Sigmoid colon (tissue), 7 donors: ENCODE results near the gene CNOT10. TPM values are rescaled to one million over a fixed set of nuclear protein-coding genes. Genes with fewer than 3 reads are reported as not detected.

Source experiments
- DNase-seq: peaks from one replicate; pipeline ENCODE4 v3.0.0-alpha.2; 2019
- H3K27ac ChIP-seq, 4 donors: fragments of 200-600 bp; sonication (generic); one replicate each; pipeline ENCODE4 v1.5.1; 2016 to 2019; ENCODE audit warnings: mild to moderate bottlenecking in 1 of 4
- H3K27me3 ChIP-seq, 3 donors: fragments of 200-600 bp; sonication (generic); one replicate each; pipeline ENCODE4 v1.5.1; 2019; ENCODE audit warnings: mild to moderate bottlenecking in 1 of 3
- H3K36me3 ChIP-seq, 4 donors: fragments of 200-600 bp; sonication (generic); one replicate each; pipeline ENCODE4 v1.5.1; 2016 to 2019
- H3K4me1 ChIP-seq, 4 donors: fragments of 200-600 bp; sonication (generic); one replicate each; pipeline ENCODE4 v1.5.1; 2017 to 2019
- H3K4me3 ChIP-seq, 4 donors: fragments of 200-600 bp; sonication (generic); one replicate each; pipeline ENCODE4 v1.5.1; 2017 to 2019; ENCODE audit warnings: mild to moderate bottlenecking in 2 of 4, moderate library complexity in 1 of 4
- H3K9me3 ChIP-seq, 4 donors: fragments of 200-600 bp in 3 of 4; sonication (generic) in 3 of 4; one replicate each; pipeline versions ENCODE4 v1.5.1 to v1.6.1; 2013 to 2019
- CTCF ChIP-seq, 4 experiments: fragments of 450-650 bp in 3 of 4; fragments of 200-600 bp in 1 of 4; IDR thresholded peaks; one replicate each; pipeline ENCODE4 v1.5.1; 2016 to 2019; ENCODE audit warnings: antibody characterized with exemption in 4 of 4, mild to moderate bottlenecking in 3 of 4, moderate library complexity in 2 of 4
- EP300 ChIP-seq, 4 donors: sonication (generic); formaldehyde crosslinking; IDR thresholded peaks; one replicate each; pipeline ENCODE4 v1.6.1; 2017; ENCODE audit warnings: antibody characterized with exemption in 4 of 4
- POLR2A ChIP-seq, 2 donors: fragments of 450-650 bp; IDR thresholded peaks; one replicate each; pipeline ENCODE4 v1.6.1; 2016; ENCODE audit warnings: antibody characterized with exemption in 2 of 2, mild to moderate bottlenecking in 2 of 2, moderate library complexity in 2 of 2
- POLR2AphosphoS5 ChIP-seq, 4 donors: sonication (generic); formaldehyde crosslinking; IDR thresholded peaks; one replicate each; pipeline ENCODE4 v1.6.1; 2017; ENCODE audit warnings: antibody characterized with exemption in 4 of 4
- WGBS, 2 donors: extraction: QIAGEN DNeasy Blood & Tissue Kit; methylation state at CpG; one replicate each; pipeline ENCODE4 v1.1.7; 2013; 5-methylcytosine and 5-hydroxymethylcytosine counted together
- intact Hi-C: fragments of 100-400 bp; cut with DNase I; formaldehyde crosslinking; loops from one replicate; pipeline ENCODE4 v1.15.1; 2023
- polyA plus RNA-seq, 3 donors: library from polyadenylated mRNA; stranded (reverse); fragments of 200-250 nt; gene quantifications; one replicate each; pipeline ENCODE4 v1.2.3, GENCODE V29; 2013
- total RNA-seq, 4 donors: library from RNA; depleted of rRNA; stranded (reverse); fragments of >200 nt; gene quantifications; one replicate each; pipeline ENCODE4 v1.1.0, GENCODE V29; 2016
- donor health status: healthy with polysubstance abuse.
- donor health status: Bipolar disorder and iron deficiency.
- donor health status: healthy.

The CNOT10 gene
- total RNA-seq, result 10 to 100 TPM; 13.0 to 33.5 (median 21.6) TPM
- 10 to 100 TPM in 2 of 3 donors, 1 to 10 TPM in 1; 7.2 to 18.6 (median 17.1) TPM for polyA plus RNA-seq

- Histone ChIP-seq H3K27ac (peak within 1 kb of the TSS; percentile 80 to 87 (median 85)), H3K9me3 (no peaks in the 10 kb centered on the region), H3K36me3 (no peaks in the 10 kb centered on the region), H3K27me3 (no peaks in the 10 kb centered on the region), H3K4me3 (peak within 1 kb of the TSS; percentile 66 to 97 (median 73)), H3K4me1 (peaks cover 0 to 19% (median 17%) of the 10 kb centered on the region in 4 donors)
- DNase-seq, result peak; percentile 96
- TF ChIP-seq POLR2AphosphoS5 (IDR thresholded peaks at IDR 0.05), result peak; percentile 22 to 83 (median 72)
- peak; percentile 9 to 27 for TF ChIP-seq POLR2A (IDR thresholded peaks at IDR 0.05)
- no peak for TF ChIP-seq EP300 (IDR thresholded peaks at IDR 0.05)
- peak in 2 of 4 experiments; percentile 15 to 16 for TF ChIP-seq CTCF (IDR thresholded peaks at IDR 0.05)
- intact Hi-C loops, result loop anchor here (2.0 to 5.0 kb wide), 2 partner anchors 114 to 183 kb away; partner anchors contain the start of genes CMTM6 and DYNC1LI1
- 0% methylated on average over 60 of the region's 60 CpGs for WGBS, 2 donors
These were observed at the start of gene CNOT10 for GRCh38 chr3:32684800-32685542. Gene CNOT10, plus strand, starts transcription at chr3:32685188. Its CDS starts 273 bp downstream, at chr3:32685461.

GRCh38 chr3:32640939-32641338, 44.0 kb upstream of the CNOT10 start:
- no peak for DNase-seq
- Histone ChIP-seq H3K27me3 (no peaks in the 10 kb centered on the region), H3K4me1 (no peaks in the 10 kb centered on the region), H3K9me3 (no peaks in the 10 kb centered on the region), H3K4me3 (no peak overlapping the region), H3K27ac (no peak overlapping the region), H3K36me3 (no peaks in the 10 kb centered on the region)
- TF ChIP-seq EP300 (IDR thresholded peaks at IDR 0.05), result no peak
- 67 to 83% methylated on average over 3 of the region's 3 CpGs for WGBS, 2 donors
- intact Hi-C loops, result no loop called here

GRCh38 chr3:32641356-32641755, 43.6 kb upstream of the CNOT10 start:
- no peaks in the 10 kb centered on the region for H3K9me3 ChIP-seq
- no peak for TF ChIP-seq POLR2AphosphoS5 (IDR thresholded peaks at IDR 0.05)
- no peak for TF ChIP-seq EP300 (IDR thresholded peaks at IDR 0.05)
- 82 to 83% methylated on average over 4 of the region's 4 CpGs for WGBS, 2 donors
- no peaks in the 10 kb centered on the region for H3K4me1 ChIP-seq
- H3K36me3 ChIP-seq, result no peaks in the 10 kb centered on the region
- intact Hi-C loops, result no loop called here
- no peaks in the 10 kb centered on the region for H3K27me3 ChIP-seq
- H3K27ac ChIP-seq, result no peak overlapping the region
- no peak overlapping the region for H3K4me3 ChIP-seq
- peak; percentile 69 for DNase-seq

- intact Hi-C loops, result no loop called here
- Histone ChIP-seq H3K9me3 (no peaks in the 10 kb centered on the region), H3K27ac (no peak overlapping the region), H3K4me1 (no peaks in the 10 kb centered on the region), H3K4me3 (no peak overlapping the region), H3K27me3 (no peaks in the 10 kb centered on the region), H3K36me3 (no peaks in the 10 kb centered on the region)
- no peak for DNase-seq
- WGBS, 2 donors, result 91 to 92% methylated on average over 4 of the region's 4 CpGs
- TF ChIP-seq POLR2A (IDR thresholded peaks at IDR 0.05), result no peak
- no peak for TF ChIP-seq CTCF (IDR thresholded peaks at IDR 0.05)
- no peak for TF ChIP-seq POLR2AphosphoS5 (IDR thresholded peaks at IDR 0.05)
- no peak for TF ChIP-seq EP300 (IDR thresholded peaks at IDR 0.05)
These were observed 41.6 kb upstream of the CNOT10 start for GRCh38 chr3:32643354-32643753.

GRCh38 chr3:32643816-32644215, 41.2 kb upstream of the CNOT10 start:
- no peak overlapping the region for H3K4me3 ChIP-seq
- WGBS, 2 donors, result 83 to 84% methylated on average over 4 of the region's 4 CpGs
- no peak overlapping the region for H3K27ac ChIP-seq
- no peaks in the 10 kb centered on the region for H3K36me3 ChIP-seq
- H3K27me3 ChIP-seq, result no peaks in the 10 kb centered on the region
- H3K9me3 ChIP-seq, result no peaks in the 10 kb centered on the region
- TF ChIP-seq CTCF (IDR thresholded peaks at IDR 0.05), result no peak
- no peak for TF ChIP-seq POLR2A (IDR thresholded peaks at IDR 0.05)
- no peak for TF ChIP-seq POLR2AphosphoS5 (IDR thresholded peaks at IDR 0.05)
- TF ChIP-seq EP300 (IDR thresholded peaks at IDR 0.05), result no peak
- intact Hi-C loops, result no loop called here
- H3K4me1 ChIP-seq, result no peaks in the 10 kb centered on the region
- DNase-seq, result no peak
